ENCODE data around the gene FAAH.
A peak's percentile ranks its signal among the peaks of the same experiment; 100 is the strongest.

Gene FAAH

GRCh38 chr1:46401154-46401913 is 7.2 kb downstream of the FAAH start:
- TF ChIP-seq CTCF (IDR thresholded peaks at IDR 0.05; ENCODE audit: insufficient read depth, missing control alignments): no peak
- DNase-seq (ENCODE audit: insufficient read length, low spot score) (no peak), FAIRE-seq (no peak)

- no peak for TF ChIP-seq CTCF (IDR thresholded peaks at IDR 0.05; ENCODE audit: insufficient read depth, missing control alignments)
- no peak for FAIRE-seq
- DNase-seq (ENCODE audit: insufficient read length, low spot score): no peak
Observed at GRCh38 chr1:46401964-46402626, 8.0 kb downstream of the FAAH start.

DNA sequence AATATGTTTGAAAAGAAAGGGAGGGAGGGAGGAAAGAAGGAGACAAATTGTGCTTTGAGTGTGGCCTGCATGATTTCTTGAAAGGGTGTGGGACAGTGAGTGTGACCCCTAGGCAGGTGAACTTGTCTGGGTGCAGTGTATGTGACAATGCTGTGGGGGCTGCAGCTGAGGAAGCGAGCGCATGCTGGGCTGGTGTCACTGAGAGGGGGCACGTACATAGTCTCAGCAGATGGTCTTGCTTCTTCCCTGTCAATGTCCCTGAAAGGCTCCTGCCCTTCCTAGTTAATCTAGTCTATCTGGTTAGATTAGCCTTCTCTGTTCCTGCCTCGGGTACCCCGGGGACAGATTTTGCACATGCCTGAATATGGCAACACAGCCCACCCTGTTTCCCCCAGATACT is 9.8 kb downstream of the FAAH start:
- TF ChIP-seq CTCF (IDR thresholded peaks at IDR 0.05; ENCODE audit: insufficient read depth, missing control alignments): no peak
- DNase-seq (ENCODE audit: insufficient read length, low spot score) (peak; percentile 20), FAIRE-seq (no peak)

GRCh38 chr1:46404482-46405196 is 10.5 kb downstream of the FAAH start:
- no peak for TF ChIP-seq CTCF (IDR thresholded peaks at IDR 0.05; ENCODE audit: insufficient read depth, missing control alignments)
- no peak for FAIRE-seq
- no peak for DNase-seq (ENCODE audit: insufficient read length, low spot score)

DNA sequence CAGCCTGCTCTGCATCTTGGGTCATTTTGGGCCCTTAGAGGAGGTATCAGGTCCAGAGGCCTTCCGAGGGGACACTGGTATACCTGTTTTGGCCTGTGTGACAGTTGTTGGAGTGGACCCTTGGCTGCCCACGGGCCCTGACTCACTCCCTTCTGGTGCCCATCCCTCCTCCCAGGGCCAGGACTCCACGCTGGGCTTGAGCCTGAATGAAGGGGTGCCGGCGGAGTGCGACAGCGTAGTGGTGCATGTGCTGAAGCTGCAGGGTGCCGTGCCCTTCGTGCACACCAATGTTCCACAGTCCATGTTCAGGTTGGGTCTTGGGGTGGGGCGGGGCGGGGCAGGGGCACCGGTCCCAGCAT is 11.1 kb downstream of the FAAH start:
- FAIRE-seq: no peak
- no peak for DNase-seq (ENCODE audit: insufficient read length, low spot score)
- TF ChIP-seq CTCF (IDR thresholded peaks at IDR 0.05; ENCODE audit: insufficient read depth, missing control alignments): no peak

DNA sequence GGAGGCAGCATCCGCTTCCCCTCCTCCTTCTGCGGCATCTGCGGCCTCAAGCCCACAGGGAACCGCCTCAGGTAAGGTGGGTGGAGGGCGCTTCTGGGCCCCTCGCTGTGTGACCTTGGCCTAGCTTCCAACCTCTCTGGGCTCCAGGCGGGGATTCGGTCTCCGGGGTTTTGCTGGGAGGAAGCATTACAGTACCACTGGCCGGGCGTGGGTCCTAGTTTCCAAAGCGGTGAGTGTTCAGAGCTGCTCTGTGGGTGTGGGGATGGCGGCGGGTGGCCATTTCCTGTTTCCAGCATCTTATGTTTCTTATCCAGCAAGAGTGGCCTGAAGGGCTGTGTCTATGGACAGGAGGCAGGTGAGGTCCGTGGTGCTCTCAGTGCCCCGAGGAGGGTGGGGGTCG is 11.6 kb downstream of the FAAH start:
- FAIRE-seq: no peak
- DNase-seq (ENCODE audit: insufficient read length, low spot score): peak; percentile 19
- TF ChIP-seq CTCF (IDR thresholded peaks at IDR 0.05; ENCODE audit: insufficient read depth, missing control alignments): no peak

All from D721Med (cell line).